ENCODE measurements around the gene ZNF280D. TPM values are rescaled to one million over a fixed set of nuclear protein-coding genes. Genes with fewer than 3 reads are reported as not detected.

ZNF280D gene
- total RNA-seq, 3 donors from 2014 or later = 66.1 to 94.8 (median 86.5) TPM

GRCh38 chr15:56690733-56691132 lies 42.6 kb downstream of the ZNF280D start:
- no peaks in the 10 kb centered on the region for H3K36me3 ChIP-seq
- no peaks in the 10 kb centered on the region for H3K9me3 ChIP-seq
- no peak for DNase-seq (ENCODE audit: low spot score in 2 of 2)
- H3K27me3 ChIP-seq = no peaks in the 10 kb centered on the region
- intact Hi-C loops (cut with DNase I; ENCODE audit: low total_unique reads) = no loop called here
- TF ChIP-seq POLR2A (IDR thresholded peaks at IDR 0.05) (no peak), POLR2AphosphoS5 (IDR thresholded peaks at IDR 0.05) (no peak), CTCF (IDR thresholded peaks at IDR 0.05) (no peak)
- H3K27ac ChIP-seq = no peak overlapping the region
- H3K4me3 ChIP-seq = no peak overlapping the region
- H3K4me1 ChIP-seq = no peaks in the 10 kb centered on the region

- Histone ChIP-seq H3K9me3 (no peaks in the 10 kb centered on the region), H3K4me3 (no peak overlapping the region), H3K27ac (no peak overlapping the region), H3K27me3 (no peaks in the 10 kb centered on the region), H3K36me3 (peaks cover 4% of the 10 kb centered on the region), H3K4me1 (no peaks in the 10 kb centered on the region)
- intact Hi-C loops (cut with DNase I; ENCODE audit: low total_unique reads) = no loop called here
- TF ChIP-seq POLR2AphosphoS5 (IDR thresholded peaks at IDR 0.05) (no peak), CTCF (IDR thresholded peaks at IDR 0.05) (no peak), POLR2A (IDR thresholded peaks at IDR 0.05) (no peak)
- no peak for DNase-seq (ENCODE audit: low spot score in 2 of 2)
These were observed 49.4 kb downstream of the ZNF280D start for GRCh38 chr15:56683908-56684307.

GRCh38 chr15:56681113-56681512 lies 52.2 kb downstream of the ZNF280D start:
- H3K27me3 ChIP-seq = no peaks in the 10 kb centered on the region
- intact Hi-C loops (cut with DNase I; ENCODE audit: low total_unique reads) = no loop called here
- H3K9me3 ChIP-seq = no peaks in the 10 kb centered on the region
- no peaks in the 10 kb centered on the region for H3K4me1 ChIP-seq
- no peak for DNase-seq (ENCODE audit: low spot score in 2 of 2)
- no peak for TF ChIP-seq CTCF (IDR thresholded peaks at IDR 0.05)
- no peak for TF ChIP-seq POLR2A (IDR thresholded peaks at IDR 0.05)
- no peak for TF ChIP-seq POLR2AphosphoS5 (IDR thresholded peaks at IDR 0.05)
- H3K4me3 ChIP-seq = no peak overlapping the region
- H3K27ac ChIP-seq = no peak overlapping the region
- H3K36me3 ChIP-seq = peaks cover 4% of the 10 kb centered on the region

GRCh38 chr15:56679225-56679624 lies 54.1 kb downstream of the ZNF280D start:
- intact Hi-C loops (cut with DNase I; ENCODE audit: low total_unique reads) = no loop called here
- no peak for DNase-seq (ENCODE audit: low spot score in 2 of 2)
- no peak for TF ChIP-seq POLR2A (IDR thresholded peaks at IDR 0.05)
- no peak for TF ChIP-seq POLR2AphosphoS5 (IDR thresholded peaks at IDR 0.05)
- no peak for TF ChIP-seq CTCF (IDR thresholded peaks at IDR 0.05)
- peaks cover 4% of the 10 kb centered on the region for H3K36me3 ChIP-seq
- no peaks in the 10 kb centered on the region for H3K27me3 ChIP-seq
- H3K4me3 ChIP-seq = no peak overlapping the region
- no peaks in the 10 kb centered on the region for H3K4me1 ChIP-seq
- no peaks in the 10 kb centered on the region for H3K9me3 ChIP-seq
- H3K27ac ChIP-seq = no peak overlapping the region

- Histone ChIP-seq H3K4me3 (no peak overlapping the region), H3K9me3 (no peaks in the 10 kb centered on the region), H3K36me3 (peaks cover 4% of the 10 kb centered on the region), H3K27ac (no peak overlapping the region), H3K4me1 (no peaks in the 10 kb centered on the region), H3K27me3 (no peaks in the 10 kb centered on the region)
- intact Hi-C loops (cut with DNase I; ENCODE audit: low total_unique reads) = no loop called here
- no peak for DNase-seq (ENCODE audit: low spot score in 2 of 2)
- TF ChIP-seq POLR2A (IDR thresholded peaks at IDR 0.05) = no peak
- no peak for TF ChIP-seq POLR2AphosphoS5 (IDR thresholded peaks at IDR 0.05)
- no peak for TF ChIP-seq CTCF (IDR thresholded peaks at IDR 0.05)
These were observed 54.7 kb downstream of the ZNF280D start for GRCh38 chr15:56678571-56678970.
